HG02642 (cell line): Measurements from ENCODE around the gene IRF6.
A peak's percentile ranks its signal among the peaks of the same experiment; 100 is the strongest.

Experiments used
- ATAC-seq: cut with Tn5 transposase; IDR thresholded peaks from one replicate; pipeline ENCODE4 v1.9.1; 2021; ENCODE audit warnings: mild to moderate bottlenecking; ENCODE audit not compliant: unreplicated experiment, poor library complexity

The IRF6 gene

DNA sequence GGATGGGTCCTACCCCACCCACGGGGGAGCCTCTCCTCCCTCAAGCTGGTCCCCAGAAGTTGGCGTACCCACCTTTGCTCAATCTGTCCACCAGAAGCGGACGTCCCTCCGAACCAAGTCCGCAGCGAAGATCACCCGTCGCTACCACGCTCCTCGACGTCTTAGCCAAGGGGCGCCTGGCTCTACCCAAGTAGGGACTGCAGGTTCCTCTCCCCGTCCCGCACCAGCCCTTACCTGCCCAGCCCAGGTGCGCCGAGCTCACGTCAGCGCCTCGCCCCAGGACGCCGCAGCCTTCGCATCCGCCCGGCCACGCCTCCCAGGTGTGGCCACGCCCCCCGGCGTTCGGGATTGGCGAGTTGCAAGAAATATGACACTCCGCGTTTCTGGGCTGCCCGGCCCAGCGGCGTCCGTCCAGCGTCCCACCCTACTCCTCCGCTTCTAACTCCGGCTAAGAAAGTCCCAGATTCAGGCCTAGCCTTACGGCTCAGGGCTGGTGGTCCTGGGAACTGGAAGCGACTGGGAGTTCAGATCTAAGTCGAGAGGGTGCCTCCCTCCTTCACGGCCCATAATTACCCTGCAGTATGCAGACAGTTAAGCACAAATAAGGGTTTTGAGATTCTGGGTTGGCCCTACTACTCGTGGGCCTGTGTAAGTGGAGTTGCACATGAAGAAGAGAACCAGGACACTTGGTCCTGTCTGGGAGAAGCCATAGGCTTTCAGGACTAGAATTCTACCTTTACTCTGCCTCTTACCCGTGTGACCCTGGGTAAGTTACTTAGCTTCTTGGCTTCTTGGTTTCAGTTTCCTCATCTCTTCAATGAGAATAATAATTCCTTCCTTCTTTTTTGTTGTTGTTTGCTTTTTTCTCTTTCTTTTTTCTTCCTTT, at the start of gene IRF6:
IRF6 (minus strand) TSS at position 268 of the 886 bp plus-strand sequence. CDS start 4,729 bp downstream, outside the sequence.
- ATAC-seq, result peak; percentile 84

DNA sequence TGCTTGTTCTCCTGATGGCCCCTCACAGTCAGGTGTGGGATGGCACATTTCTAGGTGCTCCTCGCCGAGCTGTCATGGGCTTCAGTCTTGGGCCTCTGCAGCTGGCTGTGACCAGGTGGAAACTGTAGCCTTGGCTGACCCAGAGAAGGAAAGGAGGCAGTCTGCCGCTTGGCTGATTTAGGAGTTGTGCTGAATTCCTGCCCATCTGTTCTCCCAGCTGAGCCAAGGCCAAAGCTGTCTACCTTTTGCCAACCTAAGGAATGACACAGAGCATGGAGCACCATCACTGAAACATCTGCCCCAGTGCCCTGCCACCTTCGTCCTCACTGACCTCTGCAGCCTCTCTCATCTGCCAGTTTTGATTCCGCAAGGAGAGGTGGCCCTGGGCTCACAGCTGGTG, 49.7 kb upstream of the IRF6 start:
- no peak for ATAC-seq

DNA sequence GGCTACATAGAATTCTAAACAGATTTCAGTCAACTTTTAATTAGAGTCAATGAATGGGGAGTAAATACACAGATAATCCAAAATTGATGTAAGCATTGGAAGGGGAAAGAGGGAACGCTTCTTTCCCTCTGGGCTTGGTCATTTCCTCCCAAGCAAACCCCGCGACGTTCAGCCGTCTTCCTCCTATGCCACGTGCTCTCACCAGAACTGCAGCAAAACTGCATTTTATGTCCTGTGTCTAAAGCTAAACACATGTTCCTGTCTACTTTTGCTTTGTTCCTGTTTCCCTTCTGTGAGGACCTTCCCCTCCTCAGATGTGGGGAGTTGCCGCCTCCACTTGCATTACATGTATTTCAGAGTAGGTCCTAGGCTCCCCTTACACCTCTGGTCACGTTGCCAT, 49.1 kb upstream of the IRF6 start:
- no peak for ATAC-seq

DNA sequence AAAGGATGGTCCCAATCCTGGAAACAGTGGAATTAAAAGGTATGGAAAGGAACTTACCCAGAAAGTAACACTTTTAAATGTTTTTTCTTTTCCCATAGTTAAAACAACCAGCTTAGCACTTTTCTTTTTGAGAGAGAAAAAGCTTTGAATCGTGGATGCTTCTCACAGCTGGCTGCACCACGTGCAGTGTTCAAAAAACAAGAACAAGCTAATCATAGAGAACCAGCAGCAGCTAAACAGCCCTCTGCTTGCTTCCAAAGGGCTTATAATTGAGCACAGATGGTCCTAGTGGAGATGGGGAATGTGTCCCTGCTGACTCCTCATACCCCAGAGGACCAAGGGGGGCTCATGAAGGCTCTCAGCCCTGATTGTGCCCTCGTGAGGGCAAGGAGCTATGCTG, 48.3 kb upstream of the IRF6 start:
- ATAC-seq, result no peak

DNA sequence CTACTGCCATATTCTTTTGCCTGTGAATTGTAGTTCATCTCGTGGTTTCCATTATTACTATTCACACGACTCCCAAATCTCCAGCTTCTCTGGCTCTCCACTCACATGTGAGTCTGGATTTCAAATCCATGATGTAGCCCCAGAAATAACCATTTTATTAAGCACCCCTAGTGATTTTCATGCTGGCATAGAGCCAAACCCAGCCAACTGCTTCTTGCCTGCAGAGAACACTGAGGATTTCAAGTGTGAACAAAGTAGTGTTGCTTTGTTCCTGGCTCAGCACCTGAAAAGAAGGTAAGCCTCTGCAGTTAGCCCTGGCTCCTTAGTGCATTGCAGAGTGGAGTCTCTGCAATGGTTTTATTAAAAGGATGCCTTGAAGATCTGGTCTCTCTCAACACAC, 47.7 kb upstream of the IRF6 start:
- no peak for ATAC-seq

DNA sequence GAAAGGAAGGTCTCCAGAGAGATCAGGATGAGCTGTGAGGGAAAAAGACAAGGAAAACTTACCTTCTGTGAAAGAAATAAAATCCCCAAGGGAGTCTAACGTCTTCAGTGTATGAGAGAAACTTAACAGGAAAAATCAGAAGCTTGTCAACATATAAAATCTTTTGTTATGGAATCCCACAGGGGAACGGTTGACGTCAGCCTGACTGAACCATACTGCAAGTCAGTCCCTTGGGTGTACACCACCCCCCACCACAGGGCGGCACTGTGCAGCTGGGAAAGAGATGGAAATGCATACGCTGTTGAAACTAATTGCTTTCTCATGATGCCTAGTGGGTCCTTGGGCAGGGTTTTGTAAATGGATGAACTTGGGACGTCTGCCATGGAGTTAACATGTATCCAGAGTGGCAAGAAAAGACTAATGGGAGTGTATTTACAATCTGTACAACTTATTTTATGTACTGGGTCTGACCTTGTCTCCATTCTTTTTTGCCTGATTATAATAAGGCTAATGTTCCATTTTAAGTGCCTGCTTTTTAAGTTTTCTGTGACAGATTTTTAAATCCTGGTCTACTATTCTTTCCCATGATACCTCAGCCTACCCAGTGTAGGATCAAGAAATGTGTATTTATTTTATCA, 44.5 kb upstream of the IRF6 start:
- ATAC-seq, result no peak

DNA sequence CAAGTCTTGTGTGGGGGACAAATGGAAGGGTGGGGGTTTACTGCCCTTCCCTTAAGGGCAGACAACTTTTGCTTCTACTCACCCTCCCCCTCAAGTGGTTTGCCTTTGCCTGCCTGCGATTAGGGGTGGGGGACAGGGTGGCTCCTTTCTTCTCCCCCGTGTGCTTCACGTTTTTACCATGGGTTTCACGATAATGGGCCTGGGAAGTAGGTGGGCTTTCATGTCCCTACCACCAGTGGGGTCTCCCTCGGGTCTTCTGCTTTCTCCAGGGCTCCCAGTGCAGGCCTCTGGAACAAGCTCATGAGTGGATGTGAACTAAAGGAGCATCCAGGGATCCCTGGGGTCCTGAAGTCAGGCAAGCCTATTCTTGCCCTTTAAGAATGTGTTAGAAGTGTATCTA, 43.4 kb upstream of the IRF6 start:
- no peak for ATAC-seq

DNA sequence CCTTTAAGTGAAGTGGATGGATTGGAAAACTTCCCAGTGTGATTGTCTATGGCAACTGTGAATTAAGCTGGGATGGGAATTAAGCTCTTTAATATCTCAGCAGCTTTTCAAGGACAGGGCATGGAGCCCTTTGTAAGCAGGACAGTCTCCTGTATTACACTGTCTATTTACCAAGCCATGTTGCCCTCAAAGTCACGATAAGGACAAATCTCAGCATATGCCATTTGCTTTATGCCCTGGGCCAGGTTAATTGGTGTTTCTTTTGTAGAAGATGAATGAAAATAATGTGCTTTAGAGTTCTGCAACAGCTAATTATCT, 39.4 kb upstream of the IRF6 start:
- ATAC-seq, result no peak

DNA sequence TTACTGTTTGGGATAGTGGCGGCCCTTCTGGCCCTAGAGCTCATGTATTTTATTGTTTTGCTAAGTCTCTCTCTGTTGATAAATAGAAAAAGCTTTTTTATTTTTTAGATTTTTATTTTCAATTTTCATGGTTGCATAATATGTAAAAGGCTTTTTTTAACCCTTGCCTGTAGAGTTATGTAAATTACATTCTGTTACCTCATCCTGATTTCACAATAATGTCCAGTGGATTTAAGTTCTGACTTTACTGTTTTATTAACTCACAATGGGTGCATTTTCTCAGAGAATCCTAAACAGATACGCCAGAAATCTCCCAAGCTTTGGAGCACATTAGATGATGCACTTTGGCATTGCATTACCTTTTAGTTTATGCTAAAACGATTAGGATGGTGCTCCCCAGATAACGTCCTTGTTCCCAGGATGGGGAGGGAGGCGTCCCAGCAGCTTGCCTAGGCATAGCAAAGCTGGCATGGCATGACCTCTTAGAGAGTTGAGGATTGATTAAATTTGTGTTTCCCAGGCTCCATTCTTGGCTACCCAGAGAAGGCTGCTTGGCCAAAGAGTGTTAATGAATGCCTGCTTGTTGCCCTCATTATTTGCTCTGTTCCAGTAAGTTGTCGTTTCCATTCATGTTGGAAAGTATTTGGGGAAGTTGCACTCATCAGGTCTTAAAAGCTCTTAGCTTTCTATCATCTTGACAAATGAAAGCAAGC, 38.9 kb upstream of the IRF6 start:
- ATAC-seq, result no peak

DNA sequence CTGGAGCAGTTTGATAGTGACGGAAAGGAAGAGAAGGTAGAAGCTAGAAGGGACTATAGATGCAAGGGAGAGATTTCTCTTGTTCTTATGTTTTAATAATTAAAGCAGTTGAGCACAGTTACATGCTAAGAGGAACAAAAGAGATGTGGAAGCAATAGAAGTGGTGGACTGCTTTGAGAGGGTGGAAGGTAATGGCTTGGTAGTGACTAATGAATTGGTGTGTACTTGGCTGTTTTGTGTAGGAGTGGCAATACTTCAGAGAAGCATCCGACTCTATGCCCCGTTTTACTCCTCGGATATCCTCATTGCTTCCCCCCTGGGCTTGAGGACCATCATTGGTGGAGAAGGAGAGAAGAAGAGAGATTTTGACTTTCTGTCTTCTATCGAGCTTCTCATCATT, 34.7 kb upstream of the IRF6 start:
- ATAC-seq, result no peak

DNA sequence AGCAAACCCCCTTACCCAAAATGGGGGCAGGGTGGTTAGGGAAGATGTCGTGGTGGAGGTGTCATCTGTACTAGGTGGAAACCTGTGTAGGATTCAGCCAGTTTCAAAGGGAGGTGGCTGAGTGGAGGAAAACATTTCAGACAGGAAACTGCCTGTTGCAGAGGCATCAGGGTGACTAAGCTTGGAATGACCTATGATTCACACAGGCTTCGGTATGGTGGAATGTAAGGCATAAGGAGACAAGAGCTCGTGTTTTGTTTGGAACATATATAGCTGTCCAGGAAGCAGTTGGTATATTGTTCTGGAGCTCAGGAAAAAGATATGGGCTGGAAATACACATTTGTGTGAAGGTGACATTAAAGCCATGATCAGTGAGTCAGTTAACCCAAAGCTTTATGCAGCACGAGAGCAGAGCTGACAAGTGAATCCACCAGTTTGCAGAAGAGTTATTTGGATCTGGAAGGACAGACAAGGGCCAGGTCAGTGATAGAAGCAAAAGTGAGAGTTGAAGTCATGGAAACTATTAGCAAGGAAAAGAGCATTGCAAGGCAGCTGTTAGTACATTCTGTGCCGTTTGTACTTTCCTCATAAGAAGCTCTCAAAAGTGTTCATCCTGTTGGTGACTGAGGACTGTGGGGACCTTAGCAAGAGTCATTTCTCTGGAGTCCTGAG, 34.1 kb upstream of the IRF6 start:
- no peak for ATAC-seq

DNA sequence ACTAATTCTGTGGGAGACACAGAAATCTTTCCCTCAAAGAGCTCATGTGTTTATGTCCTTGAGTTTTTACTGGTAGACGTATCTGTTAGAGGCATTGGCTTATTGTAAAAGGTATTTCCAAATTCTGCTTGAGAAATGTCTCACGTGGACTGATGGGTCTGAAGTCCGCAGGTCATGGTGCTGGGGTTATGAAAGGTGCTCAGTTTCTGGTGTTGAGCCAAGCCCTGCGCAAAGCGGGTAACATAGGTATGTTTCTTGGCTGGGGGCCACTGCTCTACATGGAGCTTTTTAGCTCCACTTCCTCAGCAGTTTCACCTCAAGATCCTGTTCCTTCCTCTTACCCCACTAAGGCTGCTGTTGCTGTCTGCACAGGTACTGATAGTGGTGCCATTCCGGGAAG, 32.6 kb upstream of the IRF6 start:
- ATAC-seq, result no peak

DNA sequence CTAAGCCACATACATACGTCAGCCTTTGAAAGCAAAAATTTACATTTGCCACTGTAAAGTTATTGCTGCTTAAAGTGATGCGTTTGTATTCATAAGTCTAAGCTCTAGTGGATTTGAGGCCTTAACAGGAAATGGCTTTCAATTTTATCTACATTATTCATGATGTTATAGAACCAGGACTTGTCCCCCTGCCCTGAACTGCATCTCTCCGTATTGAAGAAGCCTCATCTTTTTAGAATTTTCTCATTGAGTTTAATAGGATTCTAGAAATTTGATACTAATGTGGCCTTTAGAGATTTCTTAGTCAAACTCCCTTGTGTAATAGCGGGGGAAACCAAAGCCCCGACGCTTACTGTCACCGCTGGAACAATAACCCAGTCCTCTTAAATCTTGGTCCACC, 31.7 kb upstream of the IRF6 start:
- no peak for ATAC-seq

DNA sequence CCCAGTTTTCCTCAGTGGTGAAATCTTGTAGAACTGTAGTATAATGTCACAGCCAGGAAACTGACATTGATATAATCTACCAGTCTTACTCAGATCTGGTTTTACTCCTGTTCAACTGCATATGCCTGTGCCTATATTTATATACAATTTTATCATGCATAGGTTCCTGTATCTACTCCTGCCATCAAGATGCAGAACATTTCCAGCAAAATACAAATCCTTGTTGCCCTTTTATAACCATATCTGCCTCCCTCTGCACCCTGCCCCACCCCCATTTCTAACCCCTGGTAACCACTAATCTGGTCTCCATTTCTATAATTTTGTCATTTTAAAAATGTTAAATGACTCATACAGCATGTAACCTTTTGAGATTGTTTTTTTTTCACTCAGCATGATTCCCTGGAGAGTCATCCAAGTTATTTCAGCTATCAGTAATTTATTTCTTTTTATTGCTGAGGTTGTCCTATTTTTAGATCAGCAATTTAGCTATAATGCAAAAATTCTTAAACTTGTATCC, 29.9 kb upstream of the IRF6 start:
- no peak for ATAC-seq

DNA sequence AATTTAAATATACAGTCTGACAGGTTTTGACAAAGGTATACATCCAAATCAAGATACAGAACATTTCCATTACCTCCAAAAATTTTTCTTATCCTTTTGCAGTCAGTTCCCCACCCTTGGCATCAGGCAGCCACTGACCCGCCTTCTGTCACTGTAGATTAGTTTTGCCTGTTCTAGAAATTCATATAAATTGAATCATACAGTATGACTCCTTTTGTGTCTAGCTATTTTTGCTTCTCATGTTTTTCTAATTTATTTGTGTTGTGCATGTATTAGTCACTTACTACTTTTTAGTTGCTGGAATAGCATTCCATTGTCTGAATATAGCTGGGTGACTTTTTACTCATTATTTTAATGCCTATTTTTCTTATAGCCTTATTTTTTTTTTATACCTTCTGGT, 25.7 kb upstream of the IRF6 start:
- no peak for ATAC-seq

DNA sequence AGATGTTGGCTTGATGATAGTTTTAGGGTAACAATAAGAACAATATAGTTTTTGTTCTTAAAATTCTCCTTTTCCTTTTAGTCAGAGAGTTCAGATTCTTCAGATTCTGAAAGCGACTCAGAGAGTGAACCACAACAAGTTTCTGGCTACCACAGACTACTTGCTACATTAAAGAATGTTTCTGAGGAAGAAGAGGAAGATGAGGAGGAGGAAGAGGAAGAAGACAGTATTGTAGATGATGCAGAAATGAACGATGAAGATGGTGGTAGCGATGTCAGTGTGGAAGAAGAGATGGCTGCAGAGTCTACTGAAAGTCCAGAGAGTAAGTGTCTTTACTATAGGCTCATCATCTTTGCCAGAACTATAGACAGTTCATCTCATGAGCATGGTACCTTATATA, 24.8 kb upstream of the IRF6 start:
- ATAC-seq, result no peak

DNA sequence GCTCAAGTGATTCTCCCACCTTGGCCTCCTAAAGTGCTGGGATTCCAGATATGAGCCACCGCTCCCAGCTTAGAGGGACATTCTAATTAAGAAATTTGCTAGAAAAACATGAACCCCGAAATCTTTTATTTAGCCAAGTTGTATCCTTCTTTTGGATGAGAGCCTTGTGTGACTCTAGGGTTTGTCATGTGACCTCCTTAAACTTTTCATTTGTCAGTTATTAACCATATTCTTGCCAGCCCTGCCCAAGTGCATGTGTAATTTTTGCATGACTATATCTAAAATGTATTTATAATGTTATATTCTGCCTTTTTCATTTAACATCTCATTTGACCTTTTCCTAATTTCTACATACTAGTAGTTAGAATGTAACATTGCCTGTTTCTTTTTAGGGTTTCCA, 23.8 kb upstream of the IRF6 start:
- no peak for ATAC-seq

DNA sequence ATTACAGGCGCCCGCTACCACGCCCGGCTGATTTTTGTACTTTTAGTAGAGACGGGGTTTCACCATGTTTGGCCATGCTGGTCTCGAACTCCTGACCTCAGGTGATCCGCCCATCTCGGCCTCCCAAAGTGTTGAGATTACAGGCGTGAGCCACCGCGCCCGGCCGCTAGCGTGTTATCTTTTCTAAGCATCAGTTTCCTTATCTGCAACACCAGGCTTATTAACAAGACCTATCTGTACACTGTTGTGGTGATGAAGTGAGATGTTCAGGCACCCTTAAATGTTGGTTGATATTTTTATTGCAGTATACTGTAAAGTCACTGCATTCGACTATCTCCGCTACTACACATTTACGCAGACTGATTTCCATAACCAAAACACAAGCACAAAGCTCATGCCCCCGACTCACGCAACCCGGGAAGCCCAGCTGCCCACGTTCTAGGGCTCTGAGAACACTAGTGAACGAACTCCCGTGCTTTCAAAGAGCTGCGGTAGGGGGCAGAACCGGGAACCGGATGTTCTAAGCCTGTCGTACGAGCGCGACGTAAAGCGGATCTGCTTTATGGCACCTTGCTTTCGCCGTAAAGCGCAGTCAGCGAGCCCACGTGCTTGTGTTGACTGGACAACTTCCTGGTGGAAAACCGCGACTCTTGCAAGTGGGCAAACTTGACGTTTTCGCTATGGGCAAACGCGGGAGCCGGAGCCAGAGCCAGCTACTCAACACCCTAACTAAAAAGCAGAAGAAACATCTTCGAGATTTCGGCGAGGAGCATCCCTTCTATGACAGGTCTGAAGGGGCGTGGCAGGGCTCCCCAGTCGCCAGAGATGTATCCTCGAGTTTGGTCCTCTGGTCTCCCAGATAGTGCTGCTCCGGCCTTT, 21.7 kb upstream of the IRF6 start, which contains the start of gene UTP25:
UTP25 (plus strand) TSS at position 589 of the 879 bp plus-strand sequence; CDS start at position 681, 92 bp downstream.
- peak; percentile 94 for ATAC-seq

DNA sequence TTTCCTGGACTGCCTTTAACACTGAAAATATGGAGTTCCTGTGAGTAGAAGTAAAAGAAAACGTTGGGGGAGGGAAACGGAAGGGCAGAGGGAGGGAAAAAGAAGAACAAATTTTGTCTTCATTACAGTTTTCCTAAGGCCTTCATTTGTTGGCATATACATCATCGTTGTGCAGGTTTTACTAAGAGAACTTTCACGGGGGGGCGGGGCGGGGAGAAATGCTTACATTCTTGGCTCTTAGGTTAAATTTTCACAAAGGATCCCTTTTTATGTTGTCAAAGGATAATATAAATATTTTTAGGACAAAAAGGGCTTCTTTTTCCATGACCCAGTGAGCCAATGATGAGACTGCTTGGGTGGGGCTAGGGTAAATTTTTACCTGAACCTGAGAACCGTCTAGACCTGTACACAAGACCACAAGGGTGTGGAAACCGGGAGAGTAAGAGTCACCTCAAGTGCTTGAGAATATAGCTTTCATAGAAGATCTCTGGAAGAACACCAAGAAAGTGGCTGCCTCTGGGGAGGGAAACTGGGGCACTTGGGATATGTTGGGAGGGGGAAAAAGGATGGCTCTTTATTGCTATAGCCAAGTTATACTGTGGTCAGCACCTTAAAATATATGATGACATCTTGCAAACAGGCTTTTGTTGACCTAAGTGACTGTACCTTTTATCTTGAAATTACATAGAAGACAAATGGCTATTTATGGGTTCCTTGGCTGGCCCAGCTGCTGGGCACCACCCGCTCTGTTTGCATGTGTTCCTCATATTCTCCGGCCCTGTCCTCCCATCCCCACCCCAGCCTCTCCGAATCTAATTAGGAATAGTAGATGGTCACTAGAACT, 19.9 kb upstream of the IRF6 start:
- ATAC-seq, result no peak
